ENCODE measurements around the gene PARL.

DNA sequence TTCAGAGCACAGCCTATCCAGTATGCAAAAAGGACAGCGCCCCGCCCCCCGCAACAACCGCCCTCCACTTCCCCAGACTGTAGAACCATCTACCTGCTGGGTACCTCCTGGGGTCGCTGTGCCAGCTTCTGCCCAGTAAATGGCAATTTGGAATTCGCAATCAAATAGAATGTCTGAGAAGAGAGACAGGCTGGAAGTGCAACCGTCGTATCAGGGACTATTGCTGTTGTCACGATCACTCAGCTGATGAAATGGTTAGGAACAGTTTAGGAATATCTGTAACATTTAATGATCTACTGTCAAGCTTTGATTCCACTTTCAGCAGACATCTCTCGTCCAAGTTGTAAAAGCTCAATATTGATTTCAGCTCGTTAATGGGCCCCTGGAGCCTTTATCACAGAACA lies 13.3 kb upstream of the PARL start:
- TF ChIP-seq, protein P1, sequence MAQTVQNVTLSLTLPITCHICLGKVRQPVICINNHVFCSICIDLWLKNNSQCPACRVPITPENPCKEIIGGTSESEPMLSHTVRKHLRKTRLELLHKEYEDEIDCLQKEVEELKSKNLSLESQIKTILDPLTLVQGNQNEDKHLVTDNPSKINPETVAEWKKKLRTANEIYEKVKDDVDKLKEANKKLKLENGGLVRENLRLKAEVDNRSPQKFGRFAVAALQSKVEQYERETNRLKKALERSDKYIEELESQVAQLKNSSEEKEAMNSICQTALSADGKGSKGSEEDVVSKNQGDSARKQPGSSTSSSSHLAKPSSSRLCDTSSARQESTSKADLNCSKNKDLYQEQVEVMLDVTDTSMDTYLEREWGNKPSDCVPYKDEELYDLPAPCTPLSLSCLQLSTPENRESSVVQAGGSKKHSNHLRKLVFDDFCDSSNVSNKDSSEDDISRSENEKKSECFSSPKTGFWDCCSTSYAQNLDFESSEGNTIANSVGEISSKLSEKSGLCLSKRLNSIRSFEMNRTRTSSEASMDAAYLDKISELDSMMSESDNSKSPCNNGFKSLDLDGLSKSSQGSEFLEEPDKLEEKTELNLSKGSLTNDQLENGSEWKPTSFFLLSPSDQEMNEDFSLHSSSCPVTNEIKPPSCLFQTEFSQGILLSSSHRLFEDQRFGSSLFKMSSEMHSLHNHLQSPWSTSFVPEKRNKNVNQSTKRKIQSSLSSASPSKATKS (CRISPR knock-in tag; IDR thresholded peaks at IDR 0.05): no peak
- no peak for TF ChIP-seq TCF7L2 (IDR thresholded peaks at IDR 0.05; ENCODE audit: low read depth, low read length)
- TF ChIP-seq, protein P2, sequence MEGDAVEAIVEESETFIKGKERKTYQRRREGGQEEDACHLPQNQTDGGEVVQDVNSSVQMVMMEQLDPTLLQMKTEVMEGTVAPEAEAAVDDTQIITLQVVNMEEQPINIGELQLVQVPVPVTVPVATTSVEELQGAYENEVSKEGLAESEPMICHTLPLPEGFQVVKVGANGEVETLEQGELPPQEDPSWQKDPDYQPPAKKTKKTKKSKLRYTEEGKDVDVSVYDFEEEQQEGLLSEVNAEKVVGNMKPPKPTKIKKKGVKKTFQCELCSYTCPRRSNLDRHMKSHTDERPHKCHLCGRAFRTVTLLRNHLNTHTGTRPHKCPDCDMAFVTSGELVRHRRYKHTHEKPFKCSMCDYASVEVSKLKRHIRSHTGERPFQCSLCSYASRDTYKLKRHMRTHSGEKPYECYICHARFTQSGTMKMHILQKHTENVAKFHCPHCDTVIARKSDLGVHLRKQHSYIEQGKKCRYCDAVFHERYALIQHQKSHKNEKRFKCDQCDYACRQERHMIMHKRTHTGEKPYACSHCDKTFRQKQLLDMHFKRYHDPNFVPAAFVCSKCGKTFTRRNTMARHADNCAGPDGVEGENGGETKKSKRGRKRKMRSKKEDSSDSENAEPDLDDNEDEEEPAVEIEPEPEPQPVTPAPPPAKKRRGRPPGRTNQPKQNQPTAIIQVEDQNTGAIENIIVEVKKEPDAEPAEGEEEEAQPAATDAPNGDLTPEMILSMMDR (IDR thresholded peaks at IDR 0.05 in 2 of 3, conservative IDR thresholded peaks at IDR 0.05 in 1 of 3; ENCODE audit: insufficient read depth in 2 of 3, low read depth in 1 of 3, low read length in 3 of 3): no peak
- no peak for TF ChIP-seq DPF2 (IDR thresholded peaks at IDR 0.05)
